ENCODE results near the gene TOX3. TPM values are rescaled to one million over a fixed set of nuclear protein-coding genes. Genes with fewer than 3 reads are reported as not detected.

The TOX3 gene
- polyA plus RNA-seq, 1 of the 3 experiments (the other 2 are of a cell fraction), result not detected

DNA sequence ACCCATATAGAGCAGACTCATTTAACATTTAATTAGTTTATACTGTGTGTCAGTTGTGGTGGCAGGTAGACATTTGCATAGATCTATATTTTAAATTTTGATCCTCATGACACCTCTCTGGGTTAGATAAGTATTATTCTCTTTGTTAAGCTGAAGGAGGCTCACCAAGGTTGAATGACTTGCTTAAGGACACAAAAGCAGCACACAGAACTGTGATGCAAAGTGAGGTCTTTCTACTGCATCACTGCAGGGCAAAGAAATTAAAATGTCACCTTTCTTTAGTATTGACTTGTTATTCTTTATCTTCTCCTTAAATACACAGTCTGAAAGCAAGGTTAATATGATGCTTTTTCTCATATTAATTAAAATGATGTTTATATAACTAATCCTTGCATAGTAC is 8.6 kb upstream of the TOX3 start:
- Histone ChIP-seq H3K4me3 (ENCODE audit: low read depth in 2 of 2, low read length in 1 of 2) (no peak overlapping the region), H3K9me2 (no peaks in the 10 kb centered on the region), H3K4me2 (no peak overlapping the region), H3K79me2 (ENCODE audit: insufficient read depth) (no peaks in the 10 kb centered on the region), H3K27ac (ENCODE audit: low read depth in 2 of 2, low read length in 1 of 2) (no peak overlapping the region), H3K27me3 (ENCODE audit: insufficient read depth) (no peaks in the 10 kb centered on the region), H3K36me3 (replicated peaks in 1 of 2; ENCODE audit: control insufficient read depth in 1 of 2, insufficient read depth in 2 of 2, low read length in 1 of 2) (no peaks in the 10 kb centered on the region), H3F3A (replicated peaks; ENCODE audit: insufficient read depth) (no peaks in the 10 kb centered on the region), H2AFZ (ENCODE audit: low read depth) (no peak overlapping the region), H3K9ac (no peak overlapping the region), H3K9me3 (no peaks in the 10 kb centered on the region), H3K4me1 (ENCODE audit: control insufficient read depth in 1 of 2, insufficient read depth in 2 of 2, low read depth in 1 of 2, low read length in 1 of 2) (no peaks in the 10 kb centered on the region), H4K20me1 (ENCODE audit: insufficient read depth) (no peaks in the 10 kb centered on the region)
- CTCF ChIA-PET, result no interaction called here
- TF ChIP-seq NFIC (IDR thresholded peaks at IDR 0.05; ENCODE audit: borderline replicate concordance), result no peak
- no peak for TF ChIP-seq JUND (IDR thresholded peaks at IDR 0.05)
- no peak for TF ChIP-seq ELF1 (IDR thresholded peaks at IDR 0.05)
- TF ChIP-seq EZH2phosphoT487 (IDR thresholded peaks at IDR 0.05; ENCODE audit: borderline replicate concordance, low read depth), result no peak
- no peak for TF ChIP-seq FOSL2 (IDR thresholded peaks at IDR 0.05; ENCODE audit: borderline replicate concordance, low read depth)
- TF ChIP-seq MEF2A (IDR thresholded peaks at IDR 0.05; ENCODE audit: borderline replicate concordance, low read depth), result no peak
- no peak for TF ChIP-seq FOXM1 (IDR thresholded peaks at IDR 0.05; ENCODE audit: low read depth)
- TF ChIP-seq, protein P1, sequence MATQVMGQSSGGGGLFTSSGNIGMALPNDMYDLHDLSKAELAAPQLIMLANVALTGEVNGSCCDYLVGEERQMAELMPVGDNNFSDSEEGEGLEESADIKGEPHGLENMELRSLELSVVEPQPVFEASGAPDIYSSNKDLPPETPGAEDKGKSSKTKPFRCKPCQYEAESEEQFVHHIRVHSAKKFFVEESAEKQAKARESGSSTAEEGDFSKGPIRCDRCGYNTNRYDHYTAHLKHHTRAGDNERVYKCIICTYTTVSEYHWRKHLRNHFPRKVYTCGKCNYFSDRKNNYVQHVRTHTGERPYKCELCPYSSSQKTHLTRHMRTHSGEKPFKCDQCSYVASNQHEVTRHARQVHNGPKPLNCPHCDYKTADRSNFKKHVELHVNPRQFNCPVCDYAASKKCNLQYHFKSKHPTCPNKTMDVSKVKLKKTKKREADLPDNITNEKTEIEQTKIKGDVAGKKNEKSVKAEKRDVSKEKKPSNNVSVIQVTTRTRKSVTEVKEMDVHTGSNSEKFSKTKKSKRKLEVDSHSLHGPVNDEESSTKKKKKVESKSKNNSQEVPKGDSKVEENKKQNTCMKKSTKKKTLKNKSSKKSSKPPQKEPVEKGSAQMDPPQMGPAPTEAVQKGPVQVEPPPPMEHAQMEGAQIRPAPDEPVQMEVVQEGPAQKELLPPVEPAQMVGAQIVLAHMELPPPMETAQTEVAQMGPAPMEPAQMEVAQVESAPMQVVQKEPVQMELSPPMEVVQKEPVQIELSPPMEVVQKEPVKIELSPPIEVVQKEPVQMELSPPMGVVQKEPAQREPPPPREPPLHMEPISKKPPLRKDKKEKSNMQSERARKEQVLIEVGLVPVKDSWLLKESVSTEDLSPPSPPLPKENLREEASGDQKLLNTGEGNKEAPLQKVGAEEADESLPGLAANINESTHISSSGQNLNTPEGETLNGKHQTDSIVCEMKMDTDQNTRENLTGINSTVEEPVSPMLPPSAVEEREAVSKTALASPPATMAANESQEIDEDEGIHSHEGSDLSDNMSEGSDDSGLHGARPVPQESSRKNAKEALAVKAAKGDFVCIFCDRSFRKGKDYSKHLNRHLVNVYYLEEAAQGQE (IDR thresholded peaks at IDR 0.05; ENCODE audit: low read depth, low read length), result no peak
- TF ChIP-seq, protein P2, sequence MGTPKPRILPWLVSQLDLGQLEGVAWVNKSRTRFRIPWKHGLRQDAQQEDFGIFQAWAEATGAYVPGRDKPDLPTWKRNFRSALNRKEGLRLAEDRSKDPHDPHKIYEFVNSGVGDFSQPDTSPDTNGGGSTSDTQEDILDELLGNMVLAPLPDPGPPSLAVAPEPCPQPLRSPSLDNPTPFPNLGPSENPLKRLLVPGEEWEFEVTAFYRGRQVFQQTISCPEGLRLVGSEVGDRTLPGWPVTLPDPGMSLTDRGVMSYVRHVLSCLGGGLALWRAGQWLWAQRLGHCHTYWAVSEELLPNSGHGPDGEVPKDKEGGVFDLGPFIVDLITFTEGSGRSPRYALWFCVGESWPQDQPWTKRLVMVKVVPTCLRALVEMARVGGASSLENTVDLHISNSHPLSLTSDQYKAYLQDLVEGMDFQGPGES (IDR thresholded peaks at IDR 0.05; ENCODE audit: low read depth, low read length), result no peak
- POLR2A ChIA-PET, result no interaction called here
- DNase-seq, result no peak

DNA sequence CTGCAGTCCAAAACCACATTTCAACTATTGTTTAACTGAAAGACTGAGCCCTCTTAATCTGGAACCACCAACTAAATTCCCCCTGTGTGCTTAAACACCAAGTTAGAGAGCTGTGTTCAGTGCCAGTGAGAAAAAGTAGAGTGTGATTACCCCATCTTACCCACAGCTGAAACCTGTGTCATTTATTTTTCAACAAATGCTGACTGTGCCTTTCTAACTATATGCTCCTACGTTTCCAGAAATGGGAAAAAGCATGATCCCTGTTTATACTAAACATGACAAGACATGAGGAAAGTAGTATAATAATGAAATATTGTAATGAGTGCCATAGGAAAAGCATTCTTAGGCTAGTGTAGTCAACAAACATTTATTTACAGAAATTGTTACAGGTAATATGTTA is 7.4 kb upstream of the TOX3 start:
- WGBS (ENCODE audit: low lambda C conversion rate), result 3% methylated on average over 1 of the region's 1 CpG
- no peak overlapping the region for H3K4me3 ChIP-seq (ENCODE audit: low read depth in 2 of 2, low read length in 1 of 2)
- H3K36me3 ChIP-seq (replicated peaks in 1 of 2; ENCODE audit: control insufficient read depth in 1 of 2, insufficient read depth in 2 of 2, low read length in 1 of 2), result no peaks in the 10 kb centered on the region
- TF ChIP-seq JUND (IDR thresholded peaks at IDR 0.05), result no peak
- no peak for TF ChIP-seq FOSL2 (IDR thresholded peaks at IDR 0.05; ENCODE audit: borderline replicate concordance, low read depth)
- TF ChIP-seq TCF12 (IDR thresholded peaks at IDR 0.05), result no peak
- no peak for TF ChIP-seq TAF1 (IDR thresholded peaks at IDR 0.05; ENCODE audit: borderline replicate concordance, low read depth, low read length)
- no peak for TF ChIP-seq GABPA (IDR thresholded peaks at IDR 0.05; ENCODE audit: low read depth)
- TF ChIP-seq, protein P3, sequence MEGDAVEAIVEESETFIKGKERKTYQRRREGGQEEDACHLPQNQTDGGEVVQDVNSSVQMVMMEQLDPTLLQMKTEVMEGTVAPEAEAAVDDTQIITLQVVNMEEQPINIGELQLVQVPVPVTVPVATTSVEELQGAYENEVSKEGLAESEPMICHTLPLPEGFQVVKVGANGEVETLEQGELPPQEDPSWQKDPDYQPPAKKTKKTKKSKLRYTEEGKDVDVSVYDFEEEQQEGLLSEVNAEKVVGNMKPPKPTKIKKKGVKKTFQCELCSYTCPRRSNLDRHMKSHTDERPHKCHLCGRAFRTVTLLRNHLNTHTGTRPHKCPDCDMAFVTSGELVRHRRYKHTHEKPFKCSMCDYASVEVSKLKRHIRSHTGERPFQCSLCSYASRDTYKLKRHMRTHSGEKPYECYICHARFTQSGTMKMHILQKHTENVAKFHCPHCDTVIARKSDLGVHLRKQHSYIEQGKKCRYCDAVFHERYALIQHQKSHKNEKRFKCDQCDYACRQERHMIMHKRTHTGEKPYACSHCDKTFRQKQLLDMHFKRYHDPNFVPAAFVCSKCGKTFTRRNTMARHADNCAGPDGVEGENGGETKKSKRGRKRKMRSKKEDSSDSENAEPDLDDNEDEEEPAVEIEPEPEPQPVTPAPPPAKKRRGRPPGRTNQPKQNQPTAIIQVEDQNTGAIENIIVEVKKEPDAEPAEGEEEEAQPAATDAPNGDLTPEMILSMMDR (IDR thresholded peaks at IDR 0.05), result no peak
- no peak for TF ChIP-seq SIN3A (IDR thresholded peaks at IDR 0.05; ENCODE audit: borderline replicate concordance, low read depth, low read length)
- TF ChIP-seq, protein P4, sequence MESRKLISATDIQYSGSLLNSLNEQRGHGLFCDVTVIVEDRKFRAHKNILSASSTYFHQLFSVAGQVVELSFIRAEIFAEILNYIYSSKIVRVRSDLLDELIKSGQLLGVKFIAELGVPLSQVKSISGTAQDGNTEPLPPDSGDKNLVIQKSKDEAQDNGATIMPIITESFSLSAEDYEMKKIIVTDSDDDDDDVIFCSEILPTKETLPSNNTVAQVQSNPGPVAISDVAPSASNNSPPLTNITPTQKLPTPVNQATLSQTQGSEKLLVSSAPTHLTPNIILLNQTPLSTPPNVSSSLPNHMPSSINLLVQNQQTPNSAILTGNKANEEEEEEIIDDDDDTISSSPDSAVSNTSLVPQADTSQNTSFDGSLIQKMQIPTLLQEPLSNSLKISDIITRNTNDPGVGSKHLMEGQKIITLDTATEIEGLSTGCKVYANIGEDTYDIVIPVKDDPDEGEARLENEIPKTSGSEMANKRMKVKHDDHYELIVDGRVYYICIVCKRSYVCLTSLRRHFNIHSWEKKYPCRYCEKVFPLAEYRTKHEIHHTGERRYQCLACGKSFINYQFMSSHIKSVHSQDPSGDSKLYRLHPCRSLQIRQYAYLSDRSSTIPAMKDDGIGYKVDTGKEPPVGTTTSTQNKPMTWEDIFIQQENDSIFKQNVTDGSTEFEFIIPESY (IDR thresholded peaks at IDR 0.05; ENCODE audit: borderline replicate concordance, low read depth), result no peak
- no peak for TF ChIP-seq RFX5 (IDR thresholded peaks at IDR 0.05; ENCODE audit: low read length)
- TF ChIP-seq YY1 (IDR thresholded peaks at IDR 0.05; ENCODE audit: low read depth), result no peak
- TF ChIP-seq, protein P5, sequence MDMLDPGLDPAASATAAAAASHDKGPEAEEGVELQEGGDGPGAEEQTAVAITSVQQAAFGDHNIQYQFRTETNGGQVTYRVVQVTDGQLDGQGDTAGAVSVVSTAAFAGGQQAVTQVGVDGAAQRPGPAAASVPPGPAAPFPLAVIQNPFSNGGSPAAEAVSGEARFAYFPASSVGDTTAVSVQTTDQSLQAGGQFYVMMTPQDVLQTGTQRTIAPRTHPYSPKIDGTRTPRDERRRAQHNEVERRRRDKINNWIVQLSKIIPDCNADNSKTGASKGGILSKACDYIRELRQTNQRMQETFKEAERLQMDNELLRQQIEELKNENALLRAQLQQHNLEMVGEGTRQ (IDR thresholded peaks at IDR 0.05; ENCODE audit: borderline replicate concordance, low read depth, low read length), result no peak
- TF ChIP-seq SMC3 (IDR thresholded peaks at IDR 0.05; ENCODE audit: low read depth, low read length), result no peak
- TF ChIP-seq EP300 (IDR thresholded peaks at IDR 0.05; ENCODE audit: borderline replicate concordance in 1 of 2, low read depth in 1 of 2, low read length in 1 of 2), result no peak
- TF ChIP-seq RAD21 (IDR thresholded peaks at IDR 0.05; ENCODE audit: low read length), result no peak

More for the DNA sequence above, 7.4 kb upstream of the TOX3 start:
- ChIA-PET POLR2A (no interaction called here), CTCF (no interaction called here)
- no peak for DNase-seq
- no peak overlapping the region for H3K27ac ChIP-seq (ENCODE audit: low read depth in 2 of 2, low read length in 1 of 2)
- H3K79me2 ChIP-seq (ENCODE audit: insufficient read depth), result no peaks in the 10 kb centered on the region
- no peaks in the 10 kb centered on the region for H3K27me3 ChIP-seq (ENCODE audit: insufficient read depth)
- no peaks in the 10 kb centered on the region for H3K4me1 ChIP-seq (ENCODE audit: control insufficient read depth in 1 of 2, insufficient read depth in 2 of 2, low read depth in 1 of 2, low read length in 1 of 2)
- H3K9me2 ChIP-seq, result no peaks in the 10 kb centered on the region
- H3F3A ChIP-seq (replicated peaks; ENCODE audit: insufficient read depth), result no peaks in the 10 kb centered on the region
- no peak overlapping the region for H3K9ac ChIP-seq
- H4K20me1 ChIP-seq (ENCODE audit: insufficient read depth), result no peaks in the 10 kb centered on the region
- no peak overlapping the region for H3K4me2 ChIP-seq
- no peaks in the 10 kb centered on the region for H3K9me3 ChIP-seq
- no peak overlapping the region for H2AFZ ChIP-seq (ENCODE audit: low read depth)
